Calu3 (cell line): Measurements from ENCODE around the gene CCT6A. TPM values are rescaled to one million over a fixed set of nuclear protein-coding genes. Genes with fewer than 3 reads are reported as not detected.
"Not testable (repeated sequence)": the region's sequence is repeated elsewhere in the genome, so short reads cannot be mapped to it uniquely, and the experiment has no call there.

Experiments
- BruUV-seq: library from RNA; stranded (reverse); fragments of 400-500 nt; replicated peaks from 2 replicates; lab custom pipeline; 2021; lab: Mats Ljungman, UMichigan
- CTCF ChIA-PET: fragments of 300-600 bp; sonication (Branson Sonifier 250); formaldehyde crosslinking; loops from one replicate; lab custom pipeline; 2022; ENCODE audit warnings: antibody characterized with exemption; lab: Charles Lee
- DNase-seq: peaks from one replicate; pipeline ENCODE4 v3.0.0; 2022
- H3K27ac Mint-ChIP-seq: one replicate; pipeline ENCODE4 v1.8.0; 2022; ENCODE audit warnings: mixed read lengths; ENCODE audit not compliant: unreplicated experiment
- H3K27me3 Mint-ChIP-seq: one replicate; pipeline ENCODE4 v1.8.0; 2022; ENCODE audit warnings: mixed read lengths; ENCODE audit not compliant: unreplicated experiment
- H3K36me3 Mint-ChIP-seq: one replicate; pipeline ENCODE4 v1.8.0; 2022; ENCODE audit warnings: mild to moderate bottlenecking, moderate library complexity, mixed read lengths; ENCODE audit not compliant: insufficient read depth, unreplicated experiment
- H3K4me1 Mint-ChIP-seq: one replicate; pipeline ENCODE4 v1.8.0; 2022; ENCODE audit warnings: mild to moderate bottlenecking, low read depth, mixed read lengths; ENCODE audit not compliant: unreplicated experiment
- H3K4me3 Mint-ChIP-seq: one replicate; pipeline ENCODE4 v1.8.0; 2022; ENCODE audit warnings: mild to moderate bottlenecking, low read depth, moderate library complexity, mixed read lengths; ENCODE audit not compliant: unreplicated experiment
- H3K9me3 Mint-ChIP-seq: one replicate; pipeline ENCODE4 v1.8.0; 2022; ENCODE audit warnings: low read depth, mixed read lengths; ENCODE audit not compliant: unreplicated experiment
- intact Hi-C: fragments of 100-400 bp; cut with micrococcal nuclease; formaldehyde crosslinking; loops from one replicate; pipeline ENCODE4 v1.10.0; 2022; ENCODE audit not compliant: unreplicated experiment
- total RNA-seq: library from RNA; stranded (reverse); gene quantifications from 2 replicates; pipeline ENCODE4 v1.2.3, GENCODE V29; 2022
- TF ChIP-seq, protein P1 (sequence below): fragments of 200-600 bp; IDR thresholded peaks from one replicate; pipeline ENCODE4 v1.8.0; 2022; ENCODE audit warnings: antibody characterized with exemption; ENCODE audit not compliant: unreplicated experiment

CCT6A gene
- total RNA-seq, 1 experiment from 2014 or later = 421 TPM

DNA sequence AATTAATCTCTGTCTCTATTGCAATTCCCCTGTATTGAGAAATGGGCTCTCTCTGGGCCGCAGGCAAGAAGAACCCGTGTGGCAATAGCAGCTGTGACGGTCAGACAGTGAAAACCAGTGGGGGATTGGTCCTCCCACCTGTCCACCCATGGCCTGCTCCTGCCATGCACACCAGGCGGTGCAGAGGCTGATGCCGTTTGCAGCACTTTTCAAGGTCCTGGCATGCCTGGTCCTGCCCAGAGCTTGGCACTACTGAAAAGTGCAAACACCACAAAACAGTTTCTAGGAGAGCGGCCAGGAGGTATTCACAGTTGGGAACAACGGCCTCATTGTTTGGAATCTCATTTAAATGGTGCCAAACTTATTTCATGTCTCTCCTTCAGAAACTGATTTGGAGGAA, 41.9 kb upstream of the CCT6A start:
- Mint-ChIP-seq H3K9me3 (no peaks in the 10 kb centered on the region), H3K36me3 (peaks cover 30% of the 10 kb centered on the region), H3K27ac (no peak overlapping the region), H3K4me3 (no peak overlapping the region), H3K4me1 (peaks cover 2% of the 10 kb centered on the region), H3K27me3 (no peaks in the 10 kb centered on the region)
- intact Hi-C loops = no loop called here
- TF ChIP-seq, protein P1, sequence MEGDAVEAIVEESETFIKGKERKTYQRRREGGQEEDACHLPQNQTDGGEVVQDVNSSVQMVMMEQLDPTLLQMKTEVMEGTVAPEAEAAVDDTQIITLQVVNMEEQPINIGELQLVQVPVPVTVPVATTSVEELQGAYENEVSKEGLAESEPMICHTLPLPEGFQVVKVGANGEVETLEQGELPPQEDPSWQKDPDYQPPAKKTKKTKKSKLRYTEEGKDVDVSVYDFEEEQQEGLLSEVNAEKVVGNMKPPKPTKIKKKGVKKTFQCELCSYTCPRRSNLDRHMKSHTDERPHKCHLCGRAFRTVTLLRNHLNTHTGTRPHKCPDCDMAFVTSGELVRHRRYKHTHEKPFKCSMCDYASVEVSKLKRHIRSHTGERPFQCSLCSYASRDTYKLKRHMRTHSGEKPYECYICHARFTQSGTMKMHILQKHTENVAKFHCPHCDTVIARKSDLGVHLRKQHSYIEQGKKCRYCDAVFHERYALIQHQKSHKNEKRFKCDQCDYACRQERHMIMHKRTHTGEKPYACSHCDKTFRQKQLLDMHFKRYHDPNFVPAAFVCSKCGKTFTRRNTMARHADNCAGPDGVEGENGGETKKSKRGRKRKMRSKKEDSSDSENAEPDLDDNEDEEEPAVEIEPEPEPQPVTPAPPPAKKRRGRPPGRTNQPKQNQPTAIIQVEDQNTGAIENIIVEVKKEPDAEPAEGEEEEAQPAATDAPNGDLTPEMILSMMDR = no peak
- CTCF ChIA-PET = interaction anchor here (0.6 to 0.7 kb wide), 2 partner anchors 28 to 44 kb away, joined by 3 to 4 read pairs; no protein-coding TSS in a partner anchor
- peak; percentile 8 for DNase-seq
- BruUV-seq = no TSS peak

DNA sequence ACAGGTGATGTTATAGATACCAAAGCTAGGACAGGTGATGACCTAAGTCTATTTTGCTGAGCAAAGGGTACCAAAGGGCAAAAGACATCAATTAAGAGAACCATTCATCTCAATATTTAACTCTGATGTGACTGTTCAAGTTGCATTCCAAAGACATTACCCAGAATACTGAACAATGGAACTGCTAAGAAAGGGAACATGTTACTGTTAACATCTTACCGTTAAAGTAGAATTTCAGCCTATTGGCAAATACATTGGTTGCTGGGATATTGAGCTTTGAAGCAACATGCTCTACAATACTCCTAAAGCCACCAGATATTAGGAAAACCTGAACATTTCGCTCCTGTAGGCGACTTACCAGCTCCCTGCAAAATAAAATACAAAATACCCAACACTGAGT, 34.5 kb upstream of the CCT6A start:
- H3K36me3 Mint-ChIP-seq = peaks cover 58% of the 10 kb centered on the region
- DNase-seq, intact Hi-C loops, H3K27ac Mint-ChIP-seq, BruUV-seq, CTCF ChIA-PET, H3K27me3 Mint-ChIP-seq, H3K9me3 Mint-ChIP-seq, H3K4me1 Mint-ChIP-seq, H3K4me3 Mint-ChIP-seq: not testable (repeated sequence)

DNA sequence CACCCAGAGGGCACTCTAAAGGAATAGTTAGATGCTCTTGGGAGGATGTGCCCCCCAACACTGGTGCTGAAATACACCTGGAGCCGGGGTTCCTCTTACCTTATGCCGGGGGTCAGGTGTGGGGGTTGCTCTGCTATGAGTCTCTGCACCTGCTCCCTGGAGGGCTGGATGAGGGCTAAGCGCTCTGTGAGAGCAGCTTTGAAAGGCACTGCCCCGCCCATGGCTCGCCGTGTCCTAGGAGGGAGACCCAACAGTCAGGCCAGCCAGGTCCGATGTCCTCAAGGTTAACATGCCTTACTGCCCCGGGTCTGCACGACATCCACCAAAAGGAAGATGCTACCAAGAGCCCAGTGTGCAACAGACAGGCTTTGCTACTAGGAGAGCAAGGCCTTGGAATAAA, 32.1 kb upstream of the CCT6A start:
- Mint-ChIP-seq H3K27me3 (no peaks in the 10 kb centered on the region), H3K27ac (no peak overlapping the region), H3K9me3 (no peaks in the 10 kb centered on the region), H3K4me3 (no peak overlapping the region), H3K4me1 (no peaks in the 10 kb centered on the region), H3K36me3 (peaks cover 52% of the 10 kb centered on the region)
- TF ChIP-seq, protein P1 = no peak
- no TSS peak for BruUV-seq
- no peak for DNase-seq
- CTCF ChIA-PET = no interaction called here
- intact Hi-C loops = no loop called here

DNA sequence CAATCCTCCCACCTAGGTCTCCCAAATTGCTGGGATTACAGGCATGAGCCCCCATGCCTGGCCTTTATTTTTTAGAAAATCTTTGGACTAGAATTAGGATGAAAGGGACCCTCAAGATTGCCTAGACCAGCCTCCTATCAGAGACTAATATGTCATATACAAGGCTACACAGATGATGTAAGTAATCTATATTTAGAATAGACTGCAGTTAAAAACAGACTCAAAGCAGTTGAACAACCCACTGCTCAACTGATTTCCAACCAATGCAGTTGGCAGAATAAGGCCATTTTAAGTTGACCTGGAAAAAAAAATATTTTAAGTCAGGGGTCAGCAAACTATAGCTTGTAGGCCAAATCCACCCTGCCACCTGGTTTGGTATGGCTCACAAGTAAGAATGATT, 28.1 kb upstream of the CCT6A start:
- BruUV-seq = no TSS peak
- H3K27ac Mint-ChIP-seq = no peak overlapping the region
- no peak overlapping the region for H3K4me3 Mint-ChIP-seq
- no peaks in the 10 kb centered on the region for H3K27me3 Mint-ChIP-seq
- peaks cover 68% of the 10 kb centered on the region for H3K36me3 Mint-ChIP-seq
- CTCF ChIA-PET = no interaction called here
- no peaks in the 10 kb centered on the region for H3K9me3 Mint-ChIP-seq
- TF ChIP-seq, protein P1 = no peak
- no peaks in the 10 kb centered on the region for H3K4me1 Mint-ChIP-seq
- intact Hi-C loops = no loop called here
- no peak for DNase-seq

DNA sequence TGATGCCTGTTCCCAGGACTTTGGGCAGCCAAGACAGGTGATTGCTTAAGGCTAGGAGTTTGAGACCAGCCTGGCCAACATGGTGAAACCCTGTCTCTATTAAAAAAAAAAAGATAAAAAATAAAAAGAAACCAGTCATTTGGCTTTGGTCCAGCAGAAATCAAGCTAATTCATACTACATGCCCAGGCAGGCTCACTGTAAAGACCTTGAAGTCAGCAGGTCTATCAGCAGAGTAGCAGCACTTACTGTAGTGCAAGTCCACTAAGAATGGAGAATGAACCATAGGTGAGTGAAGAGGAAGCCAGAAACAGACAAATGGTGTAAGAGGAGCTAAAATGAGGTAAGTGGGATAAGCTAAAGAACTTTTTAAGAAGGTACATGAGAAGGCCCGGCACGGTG, 25.0 kb upstream of the CCT6A start:
- intact Hi-C loops = no loop called here
- Mint-ChIP-seq H3K36me3 (peaks cover 70% of the 10 kb centered on the region), H3K27ac (no peak overlapping the region), H3K27me3 (no peaks in the 10 kb centered on the region), H3K4me1 (peaks cover under 1% of the 10 kb centered on the region), H3K9me3 (no peaks in the 10 kb centered on the region), H3K4me3 (no peak overlapping the region)
- TF ChIP-seq, protein P1 = no peak
- no TSS peak for BruUV-seq
- DNase-seq = no peak
- CTCF ChIA-PET = interaction anchor here (0.7 kb wide), 1 partner anchor 404 kb away, joined by 4 read pairs; no protein-coding TSS in a partner anchor
